HL-60 (cell line): ENCODE measurements around the gene TMEM117.

Experiments used
- DNase-seq, 2 experiments: peaks; one replicate each; pipeline ENCODE4 v3.0.0-alpha.2; 2010 to 2020; ENCODE audit warnings: low read depth in 1 of 2, low spot score in 1 of 2
- H3K27ac ChIP-seq: fragments of 250-450 bp; sonication (Bioruptor Pico); replicated peaks from 2 replicates; pipeline ENCODE4 v1.5.1; 2020; ENCODE audit warnings: mild to moderate bottlenecking, moderate library complexity
- H3K27me3 ChIP-seq: fragments of 250-450 bp; sonication (Bioruptor Pico); 2 replicates; pipeline ENCODE4 v1.5.1; 2021; ENCODE audit warnings: mild to moderate bottlenecking, moderate library complexity; ENCODE audit not compliant: insufficient read depth, poor library complexity, severe bottlenecking
- H3K4me3 ChIP-seq: replicated peaks from 2 replicates; pipeline ENCODE4 v1.5.1; 2011; ENCODE audit warnings: mild to moderate bottlenecking, control low read depth, low read length; ENCODE audit not compliant: insufficient read depth
- CTCF ChIP-seq: IDR thresholded peaks from one replicate; pipeline ENCODE4 v1.5.1; 2011; ENCODE audit warnings: low read length, control low read depth, inconsistent platforms; ENCODE audit not compliant: insufficient read depth
- GABPA ChIP-seq: IDR thresholded peaks from 2 replicates; pipeline ENCODE4 v1.6.1; 2012; ENCODE audit warnings: low read depth
- POLR2AphosphoS5 ChIP-seq: IDR thresholded peaks from 2 replicates; pipeline ENCODE4 v1.6.1; 2012; ENCODE audit warnings: low read depth
- REST ChIP-seq: IDR thresholded peaks from 2 replicates; pipeline ENCODE4 v1.6.1; 2012; ENCODE audit warnings: low read depth; ENCODE audit not compliant: insufficient replicate concordance
- SPI1 ChIP-seq: IDR thresholded peaks from 2 replicates; pipeline ENCODE4 v1.6.1; 2012; ENCODE audit warnings: low read depth, mild to moderate bottlenecking, borderline replicate concordance

The TMEM117 gene

GRCh38 chr12:43978556-43978955 lies 142.7 kb downstream of the TMEM117 start:
- Histone ChIP-seq H3K27ac (no peak overlapping the region), H3K4me3 (no peak overlapping the region), H3K27me3 (no peaks in the 10 kb centered on the region)
- no peak for DNase-seq
- TF ChIP-seq GABPA (no peak), SPI1 (no peak), POLR2AphosphoS5 (no peak), CTCF (no peak), REST (no peak)

GRCh38 chr12:43979450-43979849 lies 143.6 kb downstream of the TMEM117 start:
- H3K4me3 ChIP-seq = no peak overlapping the region
- H3K27ac ChIP-seq = no peak overlapping the region
- TF ChIP-seq GABPA = no peak
- no peaks in the 10 kb centered on the region for H3K27me3 ChIP-seq
- no peak for DNase-seq

GRCh38 chr12:43980627-43981191 lies 144.8 kb downstream of the TMEM117 start:
- Histone ChIP-seq H3K27me3 (no peaks in the 10 kb centered on the region), H3K27ac (no peak overlapping the region), H3K4me3 (no peak overlapping the region)
- DNase-seq = no peak
- TF ChIP-seq REST = no peak
- TF ChIP-seq SPI1 = no peak
- no peak for TF ChIP-seq POLR2AphosphoS5
- no peak for TF ChIP-seq CTCF
- no peak for TF ChIP-seq GABPA

GRCh38 chr12:43981726-43982125 lies 145.8 kb downstream of the TMEM117 start:
- Histone ChIP-seq H3K27me3 (no peaks in the 10 kb centered on the region), H3K27ac (no peak overlapping the region), H3K4me3 (no peak overlapping the region)
- no peak for TF ChIP-seq GABPA
- TF ChIP-seq REST = no peak
- TF ChIP-seq SPI1 = no peak
- no peak for TF ChIP-seq CTCF
- TF ChIP-seq POLR2AphosphoS5 = no peak
- no peak for DNase-seq
